HG02763 (cell line): ENCODE results near the gene FKBP2.
A peak's percentile ranks its signal among the peaks of the same experiment; 100 is the strongest.

Experiments
- ATAC-seq: cut with Tn5 transposase; IDR thresholded peaks from one replicate; pipeline ENCODE4 v1.9.1; 2021; ENCODE audit warnings: mild to moderate bottlenecking, moderate library complexity; ENCODE audit not compliant: unreplicated experiment

FKBP2 gene

DNA sequence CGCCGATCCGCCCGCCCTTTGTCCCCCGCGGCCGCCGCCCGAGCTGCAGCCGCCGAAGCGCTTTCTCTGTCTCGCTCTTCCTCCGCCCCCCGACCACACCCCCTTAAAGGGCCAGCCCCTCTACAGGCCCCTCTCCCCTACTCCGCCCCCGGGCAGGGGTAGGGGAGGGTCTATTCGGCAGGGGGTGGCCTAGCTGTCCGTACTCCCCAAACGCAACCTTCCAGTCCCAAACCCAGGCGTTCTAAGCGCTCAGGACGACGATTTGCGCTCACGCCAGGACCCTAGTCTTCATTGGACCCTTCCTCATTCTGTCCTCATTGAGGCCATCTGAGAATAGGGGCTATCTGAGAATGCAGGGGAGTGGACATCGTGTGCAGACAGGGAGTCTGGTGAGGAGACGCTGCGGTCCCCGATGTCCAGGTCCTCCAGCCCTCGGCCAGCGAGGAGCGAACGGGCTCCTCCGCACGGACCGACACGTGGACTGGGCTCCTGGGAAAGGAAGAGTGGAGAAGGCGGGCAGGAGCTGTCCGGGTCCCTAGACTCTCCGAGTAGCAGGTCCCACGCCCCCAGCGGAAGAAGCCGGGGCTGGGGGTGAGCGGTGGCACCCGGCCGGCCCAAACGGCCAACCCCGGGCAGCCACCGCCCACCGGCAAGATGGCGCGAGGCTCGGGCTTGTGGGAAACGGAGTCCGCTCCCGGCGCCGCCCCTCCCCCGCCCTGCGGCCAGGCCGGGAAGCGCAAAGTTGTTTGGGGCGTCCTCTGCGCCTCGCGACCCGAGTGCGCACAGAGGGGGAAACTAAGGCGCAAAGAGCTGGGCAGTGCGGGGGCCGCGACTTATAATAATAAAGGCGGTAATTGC, 6.2 kb downstream of the FKBP2 start, which contains the start of gene PPP1R14B:
Gene PPP1R14B (minus strand): TSS at position 73 of the 858 bp plus-strand sequence. CDS start 270 bp downstream, outside the sequence.
- peak; percentile 33 for ATAC-seq

DNA sequence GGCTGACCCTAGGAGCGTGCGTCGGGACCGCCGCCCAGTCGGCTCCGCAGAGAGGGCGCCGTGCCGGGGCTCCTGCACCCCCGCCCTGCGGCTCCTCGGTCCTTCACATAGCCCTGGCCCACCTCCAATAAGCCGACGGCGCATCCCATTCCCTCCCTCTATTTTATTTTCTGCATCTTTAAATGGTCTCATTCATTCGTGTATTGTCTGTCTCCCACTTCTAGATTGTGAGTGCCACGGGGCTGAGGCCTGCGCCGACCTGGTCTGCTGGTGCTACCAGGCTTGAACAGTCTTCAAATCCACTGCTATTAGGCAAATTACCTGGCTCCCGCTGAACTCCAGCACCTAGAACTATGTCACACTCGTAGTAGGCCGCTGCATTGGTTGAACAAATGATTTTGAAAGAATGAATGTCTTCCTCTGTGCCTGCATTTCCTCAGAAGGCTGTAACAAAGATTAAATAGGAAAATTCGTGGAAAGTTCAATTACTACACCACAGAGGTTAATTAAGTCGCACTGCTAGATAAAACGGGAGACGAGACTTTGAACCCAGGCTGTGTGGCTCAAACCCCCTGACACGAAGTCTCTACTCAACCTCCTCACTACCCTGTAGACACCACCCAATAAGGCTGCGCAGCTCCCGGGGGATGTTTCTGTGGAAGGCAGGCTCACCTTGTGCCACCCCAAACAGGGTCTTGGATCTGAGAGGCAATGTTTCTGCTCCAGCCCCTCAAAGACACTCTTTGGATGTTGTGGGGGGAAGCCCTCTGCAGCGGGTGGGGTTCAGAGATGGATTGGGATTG, 7.0 kb downstream of the FKBP2 start:
- no peak for ATAC-seq

DNA sequence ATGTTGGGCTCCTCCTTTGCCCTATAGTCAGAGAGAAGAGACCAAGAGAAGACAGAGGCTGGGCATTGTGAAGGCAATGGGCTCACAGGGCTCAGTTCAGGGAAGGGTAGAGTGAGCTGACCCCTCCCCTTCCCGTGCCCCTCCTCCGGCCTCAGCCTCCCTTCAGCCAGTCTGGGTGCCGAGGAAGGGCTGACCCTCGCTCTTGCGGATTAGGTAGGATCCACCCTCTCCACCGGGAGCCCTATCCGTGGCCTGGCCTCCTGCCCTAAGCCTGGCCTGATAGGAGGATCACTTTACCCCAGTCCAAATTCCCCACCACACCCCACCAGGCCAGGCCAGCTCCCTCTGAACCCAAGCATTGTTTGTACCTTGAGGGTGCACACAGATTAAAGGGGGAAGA, 7.7 kb downstream of the FKBP2 start:
- ATAC-seq = no peak

DNA sequence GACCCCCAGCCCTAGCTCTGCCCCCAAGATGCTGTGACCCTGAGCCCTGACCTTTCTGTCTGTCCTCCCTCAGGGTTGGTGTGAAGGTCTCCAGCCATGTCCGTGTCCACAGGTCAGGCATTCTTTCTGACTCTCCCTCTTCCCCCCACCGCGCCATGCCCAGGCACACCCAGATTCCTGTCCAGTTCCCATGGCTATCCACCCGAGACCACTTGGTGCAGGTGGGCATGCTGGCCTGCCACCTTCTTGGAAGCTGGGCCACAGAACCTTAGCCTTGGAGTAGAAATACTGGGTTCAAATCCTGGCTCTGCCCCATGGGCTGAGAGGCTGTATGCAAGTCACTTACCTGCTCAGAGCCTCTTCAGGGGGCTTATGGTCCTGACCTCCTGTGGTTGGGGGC, 8.1 kb downstream of the FKBP2 start:
- ATAC-seq = no peak

DNA sequence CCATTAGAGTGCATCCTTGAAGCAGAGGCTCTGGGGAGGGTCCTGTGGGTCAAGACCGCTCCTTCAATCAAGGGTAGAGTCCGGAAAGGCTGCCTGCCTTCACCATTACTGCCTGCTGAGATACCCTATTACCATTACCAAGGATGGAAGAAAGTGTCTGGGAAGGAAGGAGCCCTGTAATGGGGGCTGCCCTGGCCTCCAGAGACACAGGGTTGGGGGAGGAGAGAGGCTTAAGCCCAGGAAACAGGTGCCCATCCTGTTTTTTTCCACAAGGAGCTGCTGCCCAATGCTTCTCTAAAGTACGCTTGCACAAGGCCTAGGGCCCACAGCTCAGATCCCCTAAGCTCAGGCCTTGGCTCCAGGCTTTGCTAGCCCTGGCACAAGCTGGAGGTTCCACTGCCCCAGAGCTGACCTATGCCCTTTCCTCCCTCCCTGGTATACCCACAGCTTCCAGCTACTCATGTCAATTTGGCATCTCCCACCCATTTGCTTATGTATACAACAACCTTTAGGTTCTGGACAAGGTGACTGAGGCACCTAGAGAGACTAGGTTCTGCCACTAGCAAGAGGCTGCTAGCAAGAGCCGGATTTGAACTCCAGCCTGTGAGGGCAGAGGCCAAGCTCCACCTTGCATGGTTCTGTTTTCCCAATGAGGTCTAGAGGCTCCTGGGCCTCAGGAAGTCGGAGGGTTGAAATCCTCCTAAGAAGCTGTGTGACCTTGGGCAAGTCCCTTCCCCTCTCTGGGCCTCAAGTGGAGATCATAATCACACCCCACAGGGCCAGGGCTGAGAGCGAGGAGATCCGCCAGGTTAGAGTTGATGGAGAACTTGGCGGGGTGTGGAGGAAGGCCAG, 8.9 kb downstream of the FKBP2 start:
- ATAC-seq = no peak

DNA sequence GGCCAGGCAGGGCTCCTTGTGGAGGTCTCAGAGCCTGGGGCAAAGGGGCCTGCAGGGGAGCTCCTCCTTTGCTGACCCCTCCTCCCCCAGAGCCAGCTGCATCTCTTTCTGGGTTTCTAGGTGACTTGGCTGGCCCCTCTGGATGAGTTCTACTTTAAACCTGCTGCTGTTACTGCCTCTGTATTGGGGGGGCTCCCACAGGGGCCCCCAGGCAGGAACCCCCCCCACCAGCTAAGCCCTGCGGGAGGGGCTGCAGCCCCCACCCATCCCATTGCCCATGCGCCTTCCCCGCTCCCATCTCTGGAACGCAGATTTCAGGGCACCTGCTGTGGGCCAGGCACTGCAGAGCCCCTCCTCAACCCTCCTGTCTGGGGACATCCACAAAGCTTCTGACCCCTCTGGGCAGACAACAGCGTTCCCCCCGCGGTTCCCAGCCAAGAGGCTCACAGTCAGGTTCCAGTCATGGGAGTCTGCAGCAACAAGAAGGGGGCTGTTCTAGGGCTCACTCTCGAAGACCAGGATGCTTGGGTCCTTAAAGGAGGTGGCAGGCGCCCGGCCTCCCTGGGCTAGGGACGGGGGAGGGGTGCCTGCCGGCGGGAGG, 9.6 kb downstream of the FKBP2 start:
- ATAC-seq = no peak

DNA sequence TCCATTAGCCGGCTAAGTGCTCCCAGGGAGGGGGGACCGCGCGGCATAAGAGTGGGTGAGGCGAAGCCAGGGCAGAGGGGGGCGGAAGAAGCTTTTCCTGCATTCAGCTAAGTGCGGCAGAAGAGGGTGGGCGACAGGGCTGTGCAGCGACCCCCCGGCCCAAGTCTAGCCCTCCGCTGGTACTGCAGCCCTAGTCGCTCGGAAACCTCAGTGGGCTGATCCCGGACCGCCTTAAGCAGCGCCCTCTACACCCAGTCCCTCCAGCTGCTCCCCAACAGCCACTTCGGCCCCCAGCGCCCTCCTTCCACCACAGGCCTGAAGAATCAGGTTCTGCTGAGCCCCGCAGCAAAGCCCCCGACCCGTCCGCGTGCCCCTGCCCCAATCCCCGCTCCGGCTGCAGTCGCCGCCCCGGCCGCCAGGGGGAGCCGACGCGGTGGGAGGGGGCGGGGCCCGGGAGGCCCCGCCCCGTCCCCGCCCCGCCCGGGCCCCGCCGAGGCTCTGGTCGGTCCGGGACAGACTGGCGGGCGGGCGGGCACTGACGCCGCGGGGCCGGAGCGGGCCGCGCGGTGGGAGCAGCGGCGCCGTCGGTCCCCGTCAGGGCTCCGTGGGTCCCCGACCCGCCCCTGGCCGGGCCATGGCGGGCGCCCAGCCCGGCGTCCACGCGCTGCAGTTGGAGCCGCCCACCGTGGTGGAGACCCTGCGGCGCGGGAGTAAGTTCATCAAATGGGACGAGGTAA, 10.3 kb downstream of the FKBP2 start, which contains the start of gene PLCB3:
Gene PLCB3 (plus strand): TSS at position 515 of the 737 bp plus-strand sequence. CDS start 120 bp downstream, at position 635.
- ATAC-seq = no peak

DNA sequence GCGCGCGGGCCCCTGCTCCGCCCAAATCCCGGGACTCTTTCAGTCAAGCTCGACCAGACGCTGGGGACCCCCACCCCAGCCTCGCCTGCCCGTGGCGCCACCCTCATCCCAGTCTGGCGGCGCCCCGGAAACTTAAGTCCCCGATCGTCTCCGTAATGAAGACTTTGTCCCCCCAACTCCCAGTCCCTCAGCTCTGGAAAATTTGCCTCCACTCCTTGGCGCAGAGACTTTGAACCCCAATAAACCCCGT, 10.8 kb downstream of the FKBP2 start:
- ATAC-seq = no peak

DNA sequence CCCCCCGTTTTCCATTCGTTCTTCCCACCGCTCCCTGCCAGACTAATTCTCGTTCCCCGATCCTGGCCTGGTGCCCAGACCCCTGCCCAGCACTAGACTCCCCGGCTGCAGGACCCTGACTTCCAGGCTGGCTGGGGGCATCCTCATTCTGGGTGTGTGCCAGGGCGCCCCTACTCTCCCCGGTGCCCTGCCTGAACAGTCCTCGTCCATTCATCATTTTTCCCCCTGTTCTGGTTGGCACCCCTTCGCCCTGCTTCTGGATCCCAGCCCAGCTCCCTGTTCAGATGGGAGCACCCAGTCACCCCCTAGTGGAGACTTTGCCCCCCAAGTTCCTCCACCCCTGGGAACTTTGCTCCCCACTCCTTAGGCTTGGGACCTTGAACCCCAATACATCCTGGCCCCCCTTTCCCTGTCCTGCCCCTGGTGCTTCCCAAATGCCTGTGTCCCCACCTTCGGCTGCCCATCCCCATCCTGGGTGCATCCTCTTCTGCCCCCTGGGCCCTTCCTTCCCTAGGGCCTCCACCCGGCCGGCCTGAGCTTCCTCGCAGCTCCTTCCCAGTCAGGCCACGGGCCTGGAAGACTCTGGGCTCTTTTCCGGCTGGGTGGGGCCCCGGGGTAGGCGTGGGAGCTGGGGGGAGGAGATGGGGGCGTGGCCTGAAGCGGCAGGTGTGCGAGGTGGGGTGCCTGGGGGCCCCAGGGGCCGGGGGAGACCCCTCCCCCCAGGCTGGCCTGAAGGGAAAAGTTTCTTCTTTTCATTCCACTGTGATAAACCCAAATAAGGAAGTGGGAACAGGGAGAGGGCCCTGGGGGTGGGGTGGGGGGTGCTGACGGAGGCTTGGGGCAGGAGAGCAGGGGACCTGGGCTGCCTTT, 11.3 kb downstream of the FKBP2 start:
- no peak for ATAC-seq

DNA sequence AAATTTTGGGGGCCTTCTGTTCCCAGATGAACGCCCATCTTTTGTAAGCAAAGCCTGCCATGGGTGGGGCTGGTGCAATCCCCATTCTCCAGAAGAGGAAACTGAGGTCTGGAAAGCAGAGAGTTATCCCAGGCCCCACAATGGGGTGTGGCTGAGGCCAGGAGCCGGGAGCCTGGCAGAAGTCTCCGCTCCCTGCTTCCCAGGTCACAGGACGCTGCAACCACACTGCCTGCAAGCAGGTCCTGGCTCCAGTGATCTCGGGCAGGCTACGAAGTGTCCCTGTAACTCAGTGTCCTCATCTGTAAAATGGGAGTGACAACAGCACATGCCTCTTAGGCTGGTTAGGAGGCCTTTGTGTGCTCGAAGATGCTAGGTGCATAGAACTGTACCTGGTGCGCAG, 12.1 kb downstream of the FKBP2 start:
- no peak for ATAC-seq

DNA sequence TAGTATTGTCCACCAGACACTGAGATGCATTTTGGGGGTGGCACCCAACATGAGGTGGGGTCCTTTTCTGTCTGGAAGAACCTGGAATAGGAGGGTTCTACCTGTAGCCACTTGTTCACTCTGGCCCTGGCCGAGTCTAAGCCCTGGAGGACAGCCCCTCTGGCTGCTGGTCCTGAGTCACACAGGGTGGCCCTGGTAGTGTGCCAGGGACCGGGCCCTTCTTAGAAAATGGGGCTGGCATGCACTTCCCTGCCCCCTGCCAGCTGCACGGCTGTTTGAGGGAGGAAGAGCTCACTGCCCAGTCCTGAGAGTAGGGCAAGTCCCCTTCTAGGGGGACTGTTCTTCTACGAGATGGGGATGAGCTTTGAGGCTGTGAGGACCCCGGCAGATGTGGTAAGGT, 12.6 kb downstream of the FKBP2 start:
- ATAC-seq = no peak

DNA sequence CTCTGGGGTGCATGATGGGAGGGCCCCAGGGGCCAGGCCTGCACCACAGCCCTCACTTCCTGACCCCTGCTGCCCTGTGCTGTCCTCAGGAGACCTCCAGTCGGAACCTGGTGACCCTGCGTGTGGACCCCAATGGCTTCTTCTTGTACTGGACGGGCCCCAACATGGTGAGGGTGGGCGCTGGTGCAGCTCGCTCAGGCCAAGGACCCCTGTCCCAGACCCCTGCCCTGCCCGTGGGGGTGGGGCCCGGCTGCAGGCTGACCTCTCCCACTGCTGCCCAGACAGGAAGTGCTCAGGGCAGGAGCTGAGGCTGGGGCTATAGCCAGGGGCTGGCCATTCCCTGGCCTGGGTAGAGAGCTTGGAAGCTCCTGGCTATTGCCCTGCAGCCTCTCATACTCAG, 13.4 kb downstream of the FKBP2 start:
- ATAC-seq = no peak

DNA sequence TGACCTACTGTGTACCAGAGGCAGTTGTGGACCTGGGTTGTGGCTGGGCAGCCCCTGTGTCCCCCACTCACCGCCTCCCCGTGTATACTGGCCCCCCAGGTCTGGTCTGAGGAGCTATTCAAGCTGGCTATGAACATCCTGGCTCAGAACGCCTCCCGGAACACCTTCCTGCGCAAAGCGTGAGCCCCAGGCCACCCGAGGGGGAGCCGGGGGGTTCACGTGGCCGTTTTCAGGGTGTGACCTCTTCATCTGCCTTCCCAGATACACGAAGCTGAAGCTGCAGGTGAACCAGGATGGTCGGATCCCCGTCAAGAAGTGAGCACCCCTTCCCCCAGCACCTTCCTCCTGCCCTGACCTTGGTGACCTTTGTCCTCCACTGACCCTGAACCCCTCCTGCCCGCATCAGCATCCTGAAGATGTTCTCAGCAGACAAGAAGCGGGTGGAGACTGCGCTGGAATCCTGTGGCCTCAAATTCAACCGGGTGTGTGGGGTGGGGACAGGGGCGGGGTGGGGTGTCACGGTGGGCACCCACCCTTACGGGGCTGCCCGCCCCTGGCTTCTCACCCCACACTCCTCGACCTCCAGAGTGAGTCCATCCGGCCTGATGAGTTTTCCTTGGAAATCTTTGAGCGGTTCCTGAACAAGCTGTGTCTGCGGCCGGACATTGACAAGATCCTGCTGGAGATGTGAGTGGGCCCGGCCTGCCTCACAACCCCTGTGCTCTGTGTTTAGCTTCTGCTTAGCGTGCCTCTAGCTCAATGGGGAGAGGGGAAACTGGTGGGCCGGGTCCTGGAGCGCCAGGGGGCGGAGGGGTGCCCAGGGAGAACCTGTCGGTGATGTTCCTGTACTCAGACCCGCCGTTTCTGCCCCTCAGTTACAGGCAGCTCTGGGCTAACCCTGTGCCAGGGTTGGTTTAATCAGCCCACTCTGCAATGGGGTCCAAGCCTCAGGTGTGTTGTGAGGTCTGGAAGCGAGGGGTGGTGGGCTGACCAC, 14.5 kb downstream of the FKBP2 start:
- ATAC-seq = no peak

DNA sequence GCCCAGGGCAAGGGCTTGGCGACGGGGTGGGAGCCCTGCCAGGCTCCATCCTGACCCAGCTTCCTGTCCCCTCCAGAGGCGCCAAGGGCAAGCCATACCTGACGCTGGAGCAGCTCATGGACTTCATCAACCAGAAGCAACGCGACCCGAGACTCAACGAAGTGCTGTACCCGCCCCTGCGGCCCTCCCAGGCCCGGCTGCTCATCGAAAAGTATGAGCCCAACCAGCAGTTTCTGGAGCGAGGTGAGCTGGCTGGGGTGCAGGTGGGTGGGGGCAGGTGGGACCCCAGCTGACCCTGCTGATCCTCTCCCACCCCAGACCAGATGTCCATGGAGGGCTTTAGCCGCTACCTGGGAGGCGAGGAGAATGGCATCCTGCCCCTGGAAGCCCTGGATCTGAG, 15.4 kb downstream of the FKBP2 start:
- ATAC-seq = no peak

DNA sequence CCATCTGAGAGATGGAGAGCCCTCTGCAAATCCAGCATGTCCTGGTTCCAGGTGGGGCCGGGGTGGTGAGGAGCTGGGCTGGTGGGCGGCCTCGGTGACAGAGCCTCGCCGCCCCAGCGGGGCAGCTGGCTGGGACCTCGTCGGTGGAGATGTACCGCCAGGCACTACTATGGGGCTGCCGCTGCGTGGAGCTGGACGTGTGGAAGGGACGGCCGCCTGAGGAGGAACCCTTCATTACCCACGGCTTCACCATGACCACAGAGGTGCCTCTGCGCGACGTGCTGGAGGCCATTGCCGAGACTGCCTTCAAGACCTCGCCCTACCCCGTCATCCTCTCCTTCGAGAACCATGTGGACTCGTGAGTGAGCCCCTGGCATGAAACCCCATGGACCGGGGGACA, 17.5 kb downstream of the FKBP2 start:
- ATAC-seq = no peak

DNA sequence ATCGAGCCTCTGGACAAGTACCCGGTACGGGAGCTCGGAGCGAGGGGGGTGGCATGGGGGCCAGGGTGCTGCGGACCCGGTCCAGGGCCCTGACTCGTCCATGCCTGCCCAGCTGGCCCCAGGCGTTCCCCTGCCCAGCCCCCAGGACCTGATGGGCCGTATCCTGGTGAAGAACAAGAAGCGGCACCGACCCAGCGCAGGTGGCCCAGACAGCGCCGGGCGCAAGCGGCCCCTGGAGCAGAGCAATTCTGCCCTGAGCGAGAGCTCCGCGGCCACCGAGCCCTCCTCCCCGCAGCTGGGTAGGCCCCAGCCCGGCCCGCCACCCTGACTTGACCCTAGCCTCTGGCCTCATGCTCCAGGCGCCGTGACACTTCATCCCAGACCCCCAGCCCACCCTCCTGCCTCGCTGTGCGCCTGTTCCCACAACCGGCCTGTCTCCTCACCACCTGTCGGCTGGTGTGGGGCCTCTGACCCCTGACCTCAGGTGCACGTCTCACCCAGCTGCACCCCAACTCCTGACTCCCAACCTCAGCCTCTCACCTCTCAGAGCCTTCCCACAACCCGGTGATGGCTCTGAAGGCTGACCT, 18.1 kb downstream of the FKBP2 start:
- no peak for ATAC-seq

DNA sequence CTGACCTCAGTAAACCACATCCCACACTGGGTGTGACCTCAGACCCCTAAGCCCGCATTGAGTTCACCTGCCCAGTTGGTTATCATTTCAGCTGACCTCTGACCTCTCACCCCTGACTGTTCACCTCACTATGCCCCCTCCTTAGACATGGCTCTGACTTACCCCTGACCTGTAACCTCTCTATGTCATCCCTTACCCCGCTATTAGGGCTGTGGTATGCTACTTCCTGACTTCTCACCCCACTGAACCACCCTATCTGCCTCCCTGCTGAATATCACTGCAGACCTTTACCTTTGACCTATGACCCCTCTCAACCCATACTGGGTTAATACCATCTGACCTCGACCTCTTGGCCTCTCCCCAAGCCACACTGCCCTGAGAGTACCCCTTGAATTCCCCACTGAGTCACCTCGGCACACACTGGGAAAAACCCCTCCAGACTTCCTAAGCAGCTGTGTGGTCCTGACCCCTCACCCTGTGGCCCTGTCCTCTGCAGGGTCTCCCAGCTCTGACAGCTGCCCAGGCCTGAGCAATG, 18.7 kb downstream of the FKBP2 start:
- no peak for ATAC-seq
